Trophoblast cell (in vitro differentiated cells and primary cell): ENCODE results near the gene NT5C2.
A peak's percentile ranks its signal among the peaks of the same experiment; 100 is the strongest.

Source experiments
- DNase-seq, 2 donors: peaks; one replicate each; pipeline ENCODE4 v3.0.0-alpha.2; 2016
- H2AFZ ChIP-seq: 2 replicates; pipeline ENCODE4 v1.6.1; 2013; ENCODE audit warnings: low read length, moderate library complexity, mild to moderate bottlenecking; ENCODE audit not compliant: insufficient read depth, poor library complexity
- H2AK5ac ChIP-seq: 2 replicates; pipeline ENCODE4 v1.6.1; 2013; ENCODE audit warnings: mild to moderate bottlenecking, low read length
- H2BK120ac ChIP-seq: 2 replicates; pipeline ENCODE4 v1.6.1; 2013; ENCODE audit warnings: low read length, mild to moderate bottlenecking, moderate library complexity; ENCODE audit not compliant: insufficient read depth, poor library complexity
- H2BK12ac ChIP-seq: 2 replicates; pipeline ENCODE4 v1.6.1; 2013; ENCODE audit warnings: mild to moderate bottlenecking, low read length, moderate library complexity
- H2BK5ac ChIP-seq: 2 replicates; pipeline ENCODE4 v1.6.1; 2013; ENCODE audit warnings: low read length, low read depth, moderate library complexity, mild to moderate bottlenecking; ENCODE audit not compliant: poor library complexity
- H3K14ac ChIP-seq: 2 replicates; pipeline ENCODE4 v1.6.1; 2013; ENCODE audit warnings: mild to moderate bottlenecking, low read length
- H3K18ac ChIP-seq: 2 replicates; pipeline ENCODE4 v1.6.1; 2013; ENCODE audit warnings: mild to moderate bottlenecking, low read length
- H3K23ac ChIP-seq: 2 replicates; pipeline ENCODE4 v1.6.1; 2013; ENCODE audit warnings: low read length
- H3K27ac ChIP-seq: 2 replicates; pipeline ENCODE4 v1.5.1; 2013; ENCODE audit warnings: low read depth, mild to moderate bottlenecking, inconsistent platforms, low read length, moderate library complexity
- H3K27me3 ChIP-seq: 2 replicates; pipeline ENCODE4 v1.6.1; 2013; ENCODE audit warnings: inconsistent platforms, mild to moderate bottlenecking, low read length, moderate library complexity; ENCODE audit not compliant: insufficient read depth
- H3K36me3 ChIP-seq, 2 experiments: 1 replicate in 1 of 2; 2 replicates in 1 of 2; pipeline ENCODE4 v1.6.1; 2013; ENCODE audit warnings: low read length in 2 of 2, mild to moderate bottlenecking in 2 of 2, moderate library complexity in 1 of 2; ENCODE audit not compliant: insufficient read depth in 2 of 2, control insufficient read depth in 1 of 2
- H3K4ac ChIP-seq: 2 replicates; pipeline ENCODE4 v1.6.1; 2013; ENCODE audit warnings: low read depth, mild to moderate bottlenecking, low read length, moderate library complexity
- H3K4me1 ChIP-seq, 2 experiments: 1 replicate in 1 of 2; 2 replicates in 1 of 2; pipeline ENCODE4 v1.6.1; 2013; ENCODE audit warnings: low read length in 2 of 2, mild to moderate bottlenecking in 2 of 2, moderate library complexity in 1 of 2; ENCODE audit not compliant: insufficient read depth in 2 of 2, control insufficient read depth in 1 of 2
- H3K4me2 ChIP-seq: 2 replicates; pipeline ENCODE4 v1.6.1; 2013; ENCODE audit warnings: inconsistent platforms, mild to moderate bottlenecking, low read length, moderate library complexity
- H3K4me3 ChIP-seq: 2 replicates; pipeline ENCODE4 v1.5.1; 2013; ENCODE audit warnings: mild to moderate bottlenecking, low read depth, low read length, inconsistent platforms
- H3K79me1 ChIP-seq: one replicate; pipeline ENCODE4 v1.6.1; 2013; ENCODE audit warnings: low read length
- H3K79me2 ChIP-seq: 2 replicates; pipeline ENCODE4 v1.6.1; 2013; ENCODE audit warnings: low read length, mild to moderate bottlenecking; ENCODE audit not compliant: control insufficient read depth, insufficient read depth, poor library complexity
- H3K9ac ChIP-seq: 2 replicates; pipeline ENCODE4 v1.6.1; 2013; ENCODE audit warnings: mild to moderate bottlenecking, low read length
- H3K9me3 ChIP-seq: 2 replicates; pipeline ENCODE4 v1.6.1; 2013; ENCODE audit warnings: low read depth, mild to moderate bottlenecking, control low read depth, inconsistent platforms, low read length; ENCODE audit not compliant: insufficient read depth
- H4K12ac ChIP-seq: 2 replicates; pipeline ENCODE4 v1.6.1; 2013; ENCODE audit warnings: low read depth, mild to moderate bottlenecking, low read length, moderate library complexity
- H4K8ac ChIP-seq: 2 replicates; pipeline ENCODE4 v1.6.1; 2013; ENCODE audit warnings: low read depth, mild to moderate bottlenecking, low read length, moderate library complexity
- H4K91ac ChIP-seq: one replicate; pipeline ENCODE4 v1.6.1; 2013; ENCODE audit warnings: low read depth, mild to moderate bottlenecking, low read length, moderate library complexity
- WGBS: extraction: QIAGEN DNeasy Blood & Tissue Kit; methylation state at CpG from one replicate; pipeline ENCODE4 v1.1.7; 2013; ENCODE audit warnings: missing lambda C conversion rate; ENCODE audit not compliant: insufficient read length, insufficient coverage; ENCODE audit errors: extremely low coverage; 5-methylcytosine and 5-hydroxymethylcytosine counted together

NT5C2 gene

DNA sequence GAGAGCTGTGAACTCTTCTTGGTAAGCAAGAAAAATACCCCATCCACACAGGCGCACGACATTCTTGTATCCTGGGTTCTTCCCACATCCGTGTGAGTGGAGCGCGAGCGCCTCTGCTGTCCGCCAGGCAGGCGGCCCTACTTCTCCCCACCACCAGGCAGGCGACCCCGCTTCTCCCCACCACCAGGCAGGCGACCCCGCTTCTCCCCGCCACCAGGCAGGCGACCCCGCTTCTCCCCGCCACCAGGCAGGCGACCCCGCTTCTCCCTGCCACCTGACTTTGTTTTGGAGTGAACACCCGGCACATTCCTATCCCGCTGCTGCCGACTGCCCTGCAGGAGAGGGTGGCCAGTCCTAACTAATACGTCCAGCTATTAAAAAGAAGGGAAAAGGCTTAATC lies 120.8 kb downstream of the NT5C2 start:
- Histone ChIP-seq H4K91ac (no peak overlapping the region), H3K9ac (no peak overlapping the region), H4K12ac (no peak overlapping the region)

GRCh38 chr10:103069453-103070331 lies 123.4 kb downstream of the NT5C2 start:
- no peak overlapping the region for H4K8ac ChIP-seq
- no peak overlapping the region for H3K27ac ChIP-seq
- no peak overlapping the region for H3K14ac ChIP-seq
- H3K4me1 ChIP-seq = peaks cover 0 to 3% of the 10 kb centered on the region in 2 experiments
- no peak overlapping the region for H2BK12ac ChIP-seq
- no peaks in the 10 kb centered on the region for H3K27me3 ChIP-seq
- no peaks in the 10 kb centered on the region for H3K79me2 ChIP-seq
- no peak overlapping the region for H2BK5ac ChIP-seq
- H3K4ac ChIP-seq = no peak overlapping the region
- no peak overlapping the region for H3K4me3 ChIP-seq
- no peaks in the 10 kb centered on the region for H3K79me1 ChIP-seq
- no peak overlapping the region for H2AK5ac ChIP-seq
- H2BK120ac ChIP-seq = no peak overlapping the region
- H4K91ac ChIP-seq = no peak overlapping the region
- DNase-seq = peak; percentile 69 to 86
- no peaks in the 10 kb centered on the region for H3K36me3 ChIP-seq
- peak overlapping the region; percentile 55 for H3K23ac ChIP-seq
- H3K4me2 ChIP-seq = peak overlapping the region; percentile 46
- no peaks in the 10 kb centered on the region for H3K9me3 ChIP-seq
- no peak overlapping the region for H4K12ac ChIP-seq
- H3K9ac ChIP-seq = peak overlapping the region; percentile 29
- WGBS = no CpG with 5 or more reads among the region's 16 CpGs
- H3K18ac ChIP-seq = no peak overlapping the region
- H2AFZ ChIP-seq = no peak overlapping the region

More for the DNA sequence above, 120.8 kb downstream of the NT5C2 start:
- no peak overlapping the region for H2AK5ac ChIP-seq
- H3K27me3 ChIP-seq = no peaks in the 10 kb centered on the region
- DNase-seq = no peak
- H2AFZ ChIP-seq = no peak overlapping the region
- H3K79me1 ChIP-seq = no peaks in the 10 kb centered on the region
- no peak overlapping the region for H4K8ac ChIP-seq
- no peaks in the 10 kb centered on the region for H3K9me3 ChIP-seq
- H3K4ac ChIP-seq = no peak overlapping the region
- no peak overlapping the region for H3K23ac ChIP-seq
- H3K4me2 ChIP-seq = no peak overlapping the region
- H3K18ac ChIP-seq = no peak overlapping the region
- H3K27ac ChIP-seq = no peak overlapping the region
- no peaks in the 10 kb centered on the region for H3K36me3 ChIP-seq
- H2BK12ac ChIP-seq = no peak overlapping the region
- H3K79me2 ChIP-seq = no peaks in the 10 kb centered on the region
- H3K14ac ChIP-seq = no peak overlapping the region
- no peak overlapping the region for H2BK5ac ChIP-seq
- no CpG with 5 or more reads among the region's 22 CpGs for WGBS
- peaks cover 0 to 3% of the 10 kb centered on the region in 2 experiments for H3K4me1 ChIP-seq
- no peak overlapping the region for H3K4me3 ChIP-seq
- H2BK120ac ChIP-seq = no peak overlapping the region

- no CpG with 5 or more reads among the region's 6 CpGs for WGBS
- Histone ChIP-seq H4K12ac (no peak overlapping the region), H3K9me3 (no peaks in the 10 kb centered on the region), H3K27ac (no peak overlapping the region), H4K91ac (no peak overlapping the region), H2AK5ac (no peak overlapping the region), H3K79me1 (no peaks in the 10 kb centered on the region), H3K23ac (no peak overlapping the region), H3K4me2 (no peak overlapping the region), H3K79me2 (no peaks in the 10 kb centered on the region), H3K27me3 (no peaks in the 10 kb centered on the region), H3K14ac (no peak overlapping the region), H3K18ac (no peak overlapping the region), H2BK12ac (no peak overlapping the region), H2BK120ac (no peak overlapping the region), H4K8ac (no peak overlapping the region), H3K36me3 (no peaks in the 10 kb centered on the region), H2AFZ (no peak overlapping the region), H3K4me1 (peaks cover 0 to 3% of the 10 kb centered on the region in 2 experiments), H3K4me3 (no peak overlapping the region), H3K9ac (no peak overlapping the region), H3K4ac (no peak overlapping the region), H2BK5ac (no peak overlapping the region)
- no peak for DNase-seq
Measured at GRCh38 chr10:103067956-103068355, 125.1 kb downstream of the NT5C2 start.

DNA sequence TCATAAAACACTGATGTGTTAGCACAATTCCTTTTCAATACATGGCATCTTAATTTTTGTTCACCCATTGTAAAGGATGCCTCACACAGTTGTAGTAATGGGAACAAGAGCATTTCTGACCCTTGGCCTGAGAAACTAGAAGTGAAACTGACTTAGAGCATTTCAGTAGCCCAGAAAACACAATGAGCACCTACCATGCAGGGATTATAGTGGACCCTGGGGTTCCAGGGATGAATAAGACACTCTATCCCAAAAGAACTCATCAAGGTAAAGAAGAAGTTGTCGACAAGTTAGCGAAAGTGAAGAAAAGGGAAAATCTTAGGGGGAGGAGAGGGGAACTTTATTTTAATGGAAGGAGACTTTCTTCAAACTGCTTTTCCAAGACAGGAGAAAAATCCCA lies 125.6 kb downstream of the NT5C2 start:
- H2BK5ac ChIP-seq = no peak overlapping the region
- H3K18ac ChIP-seq = no peak overlapping the region
- H4K8ac ChIP-seq = no peak overlapping the region
- no CpG with 5 or more reads among the region's 2 CpGs for WGBS
- H3K79me1 ChIP-seq = no peaks in the 10 kb centered on the region
- no peaks in the 10 kb centered on the region for H3K79me2 ChIP-seq
- no peak overlapping the region for H3K27ac ChIP-seq
- peaks cover 0 to 3% of the 10 kb centered on the region in 2 experiments for H3K4me1 ChIP-seq
- no peak overlapping the region for H2AFZ ChIP-seq
- H4K12ac ChIP-seq = no peak overlapping the region
- H3K4me3 ChIP-seq = no peak overlapping the region
- no peak overlapping the region for H2AK5ac ChIP-seq
- no peak for DNase-seq
- H3K23ac ChIP-seq = no peak overlapping the region
- no peak overlapping the region for H3K4ac ChIP-seq
- H3K4me2 ChIP-seq = no peak overlapping the region
- no peak overlapping the region for H2BK120ac ChIP-seq
- no peak overlapping the region for H3K14ac ChIP-seq
- H3K36me3 ChIP-seq = no peaks in the 10 kb centered on the region
- H3K27me3 ChIP-seq = no peaks in the 10 kb centered on the region
- no peak overlapping the region for H3K9ac ChIP-seq
- H3K9me3 ChIP-seq = no peaks in the 10 kb centered on the region
- H4K91ac ChIP-seq = no peak overlapping the region
- H2BK12ac ChIP-seq = no peak overlapping the region
